SK-N-SH treated with all-trans-retinoic acid at 6 μM for 48 hours (cell line): ENCODE results near the gene LILRB4.

ENCODE experiments used
- ATAC-seq: fragments of 200-7000 bp; cut with Tn5 transposase; 3 replicates; pipeline ENCODE4 v1.9.1; 2020; ENCODE audit warnings: mild to moderate bottlenecking, moderate library complexity
- ARNTL ChIP-seq: fragments of 450-650 bp; formaldehyde crosslinking; IDR thresholded peaks from 2 replicates; pipeline ENCODE4 v1.5.0; 2020; ENCODE audit warnings: low read depth, mild to moderate bottlenecking, moderate library complexity, borderline replicate concordance
- BACH2 ChIP-seq: fragments of 250-450 bp; sonication (Bioruptor Pico); IDR thresholded peaks from 2 replicates; pipeline ENCODE4 v1.9.0; 2021; ENCODE audit warnings: mild to moderate bottlenecking, borderline replicate concordance
- CREB5 ChIP-seq: fragments of 250-450 bp; sonication (Bioruptor Pico); IDR thresholded peaks from 2 replicates; pipeline ENCODE4 v1.5.1; 2020; ENCODE audit warnings: low read depth, mild to moderate bottlenecking, moderate library complexity
- CSDC2 ChIP-seq: fragments of 250-450 bp; sonication (Bioruptor Pico); IDR thresholded peaks from 2 replicates; pipeline ENCODE4 v1.5.0; 2020; ENCODE audit warnings: mild to moderate bottlenecking, moderate library complexity
- CSRNP3 ChIP-seq: fragments of 250-450 bp; sonication (Bioruptor Pico); IDR thresholded peaks from 2 replicates; pipeline ENCODE4 v1.5.1; 2021; ENCODE audit warnings: mild to moderate bottlenecking, moderate library complexity
- ESRRG ChIP-seq: fragments of 250-450 bp; sonication (Bioruptor Pico); IDR thresholded peaks from 2 replicates; pipeline ENCODE4 v1.6.1; 2021; ENCODE audit warnings: mild to moderate bottlenecking
- GLIS3 ChIP-seq: fragments of 250-450 bp; sonication (Bioruptor Pico); IDR thresholded peaks from 2 replicates; pipeline ENCODE4 v1.5.0; 2020; ENCODE audit warnings: mild to moderate bottlenecking, moderate library complexity
- ISL1 ChIP-seq: fragments of 250-450 bp; sonication (Bioruptor Pico); IDR thresholded peaks from 2 replicates; pipeline ENCODE4 v2.1.2; 2022; ENCODE audit warnings: mild to moderate bottlenecking, moderate library complexity
- OSR1 ChIP-seq: fragments of 250-450 bp; sonication (Bioruptor Pico); IDR thresholded peaks from 2 replicates; pipeline ENCODE4 v1.8.0; 2022; ENCODE audit warnings: moderate library complexity, mild to moderate bottlenecking, inconsistent platforms
- POU6F1 ChIP-seq: fragments of 250-450 bp; sonication (Bioruptor Pico); IDR thresholded peaks from 2 replicates; pipeline ENCODE4 v1.8.0; 2021; ENCODE audit warnings: low read depth, mild to moderate bottlenecking, moderate library complexity, borderline replicate concordance
- PPARA ChIP-seq: fragments of 250-450 bp; sonication (Bioruptor Pico); IDR thresholded peaks from 2 replicates; pipeline ENCODE4 v1.5.0; 2020; ENCODE audit warnings: mild to moderate bottlenecking, borderline replicate concordance
- SNAI2 ChIP-seq: fragments of 250-450 bp; sonication (Bioruptor Pico); IDR thresholded peaks from 2 replicates; pipeline ENCODE4 v1.5.0; 2020; ENCODE audit warnings: mild to moderate bottlenecking, moderate library complexity
- TCF4 ChIP-seq: fragments of 250-450 bp; sonication (Bioruptor Pico); IDR thresholded peaks from 2 replicates; pipeline ENCODE4 v1.8.0; 2021; ENCODE audit warnings: mild to moderate bottlenecking, moderate library complexity, borderline replicate concordance
- TOX ChIP-seq: fragments of 250-450 bp; sonication (Bioruptor Pico); IDR thresholded peaks from 2 replicates; pipeline ENCODE4 v1.8.0; 2021; ENCODE audit warnings: mild to moderate bottlenecking, moderate library complexity, borderline replicate concordance
- TSHZ2 ChIP-seq: fragments of 250-450 bp; sonication (Bioruptor Pico); IDR thresholded peaks from 2 replicates; pipeline ENCODE4 v1.5.0; 2020; ENCODE audit warnings: mild to moderate bottlenecking, moderate library complexity
- ZFP30 ChIP-seq: fragments of 450-650 bp; formaldehyde crosslinking; IDR thresholded peaks from 2 replicates; pipeline ENCODE4 v1.5.0; 2022; ENCODE audit warnings: mild to moderate bottlenecking, moderate library complexity
- ZNF565 ChIP-seq: fragments of 450-650 bp; formaldehyde crosslinking; conservative IDR thresholded peaks from 2 replicates; pipeline ENCODE4 v1.5.0; 2020; ENCODE audit warnings: low read depth, mild to moderate bottlenecking, moderate library complexity
- ZNF70 ChIP-seq: fragments of 450-650 bp; formaldehyde crosslinking; IDR thresholded peaks from 2 replicates; pipeline ENCODE4 v1.5.0; 2020; ENCODE audit warnings: mild to moderate bottlenecking, moderate library complexity
- ZNF8 ChIP-seq: fragments of 450-650 bp; formaldehyde crosslinking; IDR thresholded peaks from 2 replicates; pipeline ENCODE4 v1.5.0; 2020; ENCODE audit warnings: mild to moderate bottlenecking, moderate library complexity

The LILRB4 gene

GRCh38 chr19:54653181-54653809 lies 9.5 kb upstream of the LILRB4 start:
- ATAC-seq, result peak; percentile 65; the same call in 2 of the 3 replicates
- TF ChIP-seq ZNF565 (no peak), ZNF70 (CRISPR knock-in tag) (no peak)

- ATAC-seq, result no peak
- TF ChIP-seq ZNF8 (CRISPR knock-in tag) (no peak), CSRNP3 (CRISPR knock-in tag) (no peak), ZFP30 (CRISPR knock-in tag) (no peak), GLIS3 (CRISPR knock-in tag) (no peak), PPARA (CRISPR knock-in tag) (no peak), TSHZ2 (no peak)
- TF ChIP-seq, all 23 proteins: peak for 0
These were observed 8.1 kb upstream of the LILRB4 start for GRCh38 chr19:54654447-54655321.

GRCh38 chr19:54659300-54659699 lies 3.5 kb upstream of the LILRB4 start:
- no peak for TF ChIP-seq CSRNP3 (CRISPR knock-in tag)
- no peak for ATAC-seq

- no peak for ATAC-seq
- no peak for TF ChIP-seq ARNTL
- no peak for TF ChIP-seq GLIS3 (CRISPR knock-in tag)
- TF ChIP-seq CSRNP3 (CRISPR knock-in tag), result no peak
- TF ChIP-seq CSDC2, result no peak
- no peak for TF ChIP-seq CREB5
- TF ChIP-seq ISL1, result no peak
- TF ChIP-seq SNAI2 (CRISPR knock-in tag), result no peak
- TF ChIP-seq TSHZ2, result no peak
- no peak for TF ChIP-seq ZNF8 (CRISPR knock-in tag)
- no peak for TF ChIP-seq BACH2 (CRISPR knock-in tag)
- no peak for TF ChIP-seq ESRRG (CRISPR knock-in tag)
- TF ChIP-seq TOX (CRISPR knock-in tag), result no peak
- TF ChIP-seq POU6F1, result no peak
- TF ChIP-seq ZNF565, result no peak
- no peak for TF ChIP-seq OSR1 (CRISPR knock-in tag)
- no peak for TF ChIP-seq TCF4 (CRISPR knock-in tag)
These were observed 2.5 kb upstream of the LILRB4 start for GRCh38 chr19:54660306-54660705.
